ENCODE measurements around the gene CD58. TPM values are rescaled to one million over a fixed set of nuclear protein-coding genes. Genes with fewer than 3 reads are reported as not detected.

The CD58 gene
- total RNA-seq, 2 experiments from 2014 or later = 11.1 to 12.7 TPM

GRCh38 chr1:116560704-116561490 lies 9.9 kb downstream of the CD58 start:
- H3K4me3 Mint-ChIP-seq = no peak overlapping the region
- ChIA-PET POLR2A (no interaction called here), CTCF (no interaction called here)
- DNase-seq (no peak), ATAC-seq (no peak)
- H3K27ac Mint-ChIP-seq = no peak overlapping the region
- peaks cover 19% of the 10 kb centered on the region for H3K9me3 Mint-ChIP-seq
- H3K4me1 Mint-ChIP-seq (ENCODE audit: low read depth) = peaks cover 75% of the 10 kb centered on the region
- no peaks in the 10 kb centered on the region for H3K27me3 Mint-ChIP-seq
- H3K36me3 Mint-ChIP-seq (ENCODE audit: low read depth) = peaks cover 37% of the 10 kb centered on the region
- intact Hi-C loops (cut with micrococcal nuclease) = no loop called here
- TF ChIP-seq CTCF (IDR thresholded peaks at IDR 0.05) = no peak

GRCh38 chr1:116559304-116559761 lies 11.5 kb downstream of the CD58 start:
- Mint-ChIP-seq H3K4me3 (no peak overlapping the region), H3K27me3 (no peaks in the 10 kb centered on the region), H3K9me3 (peaks cover 14% of the 10 kb centered on the region), H3K27ac (peak overlapping the region; percentile 17), H3K36me3 (ENCODE audit: low read depth) (peaks cover 31% of the 10 kb centered on the region), H3K4me1 (ENCODE audit: low read depth) (peaks cover 77% of the 10 kb centered on the region)
- peak; percentile 5 for DNase-seq
- intact Hi-C loops (cut with micrococcal nuclease) = loop anchor here (5.0 kb wide), 1 partner anchor 52 kb away; no protein-coding TSS in a partner anchor
- ChIA-PET POLR2A (no interaction called here), CTCF (interaction anchor here (0.7 to 1.0 kb wide), 2 partner anchors 10 to 59 kb away, joined by 3 read pairs; no protein-coding TSS in a partner anchor)
- no peak for TF ChIP-seq CTCF (IDR thresholded peaks at IDR 0.05)
- ATAC-seq = no peak

- intact Hi-C loops (cut with micrococcal nuclease) = loop anchor here (5.0 kb wide), 1 partner anchor 51 kb away; no protein-coding TSS in a partner anchor
- peaks cover 75% of the 10 kb centered on the region for H3K4me1 Mint-ChIP-seq (ENCODE audit: low read depth)
- H3K9me3 Mint-ChIP-seq = peaks cover 8% of the 10 kb centered on the region
- H3K27ac Mint-ChIP-seq = peak overlapping the region; percentile 92
- no peak for DNase-seq
- peaks cover 23% of the 10 kb centered on the region for H3K36me3 Mint-ChIP-seq (ENCODE audit: low read depth)
- TF ChIP-seq CTCF (IDR thresholded peaks at IDR 0.05) = no peak
- no peaks in the 10 kb centered on the region for H3K27me3 Mint-ChIP-seq
- no peak overlapping the region for H3K4me3 Mint-ChIP-seq
- ATAC-seq = no peak
- ChIA-PET POLR2A (no interaction called here), CTCF (interaction anchor here (0.6 to 1.0 kb wide), 3 partner anchors 10 to 58 kb away, joined by 3 read pairs; partner anchors contain the start of gene CD58)
These were observed 12.3 kb downstream of the CD58 start for GRCh38 chr1:116558571-116558970.

GRCh38 chr1:116558140-116558549 lies 12.7 kb downstream of the CD58 start:
- peak overlapping the region; percentile 92 for H3K27ac Mint-ChIP-seq
- DNase-seq = peak; percentile 10
- H3K4me1 Mint-ChIP-seq (ENCODE audit: low read depth) = peaks cover 76% of the 10 kb centered on the region
- no peak overlapping the region for H3K4me3 Mint-ChIP-seq
- ChIA-PET CTCF (interaction anchor here (0.6 kb wide), 1 partner anchor 12 kb away, joined by 3 read pairs; the partner anchor contains the start of gene CD58), POLR2A (interaction anchor here (2.5 kb wide), 1 partner anchor 10 kb away, joined by 11 read pairs; no protein-coding TSS in a partner anchor)
- no peaks in the 10 kb centered on the region for H3K27me3 Mint-ChIP-seq
- peaks cover 5% of the 10 kb centered on the region for H3K9me3 Mint-ChIP-seq
- TF ChIP-seq CTCF (IDR thresholded peaks at IDR 0.05) = no peak
- no peak for ATAC-seq
- intact Hi-C loops (cut with micrococcal nuclease) = loop anchor here (5.0 kb wide), 1 partner anchor 51 kb away; no protein-coding TSS in a partner anchor
- H3K36me3 Mint-ChIP-seq (ENCODE audit: low read depth) = peaks cover 19% of the 10 kb centered on the region
